ENCODE results near the gene CASP8.

The CASP8 gene

DNA sequence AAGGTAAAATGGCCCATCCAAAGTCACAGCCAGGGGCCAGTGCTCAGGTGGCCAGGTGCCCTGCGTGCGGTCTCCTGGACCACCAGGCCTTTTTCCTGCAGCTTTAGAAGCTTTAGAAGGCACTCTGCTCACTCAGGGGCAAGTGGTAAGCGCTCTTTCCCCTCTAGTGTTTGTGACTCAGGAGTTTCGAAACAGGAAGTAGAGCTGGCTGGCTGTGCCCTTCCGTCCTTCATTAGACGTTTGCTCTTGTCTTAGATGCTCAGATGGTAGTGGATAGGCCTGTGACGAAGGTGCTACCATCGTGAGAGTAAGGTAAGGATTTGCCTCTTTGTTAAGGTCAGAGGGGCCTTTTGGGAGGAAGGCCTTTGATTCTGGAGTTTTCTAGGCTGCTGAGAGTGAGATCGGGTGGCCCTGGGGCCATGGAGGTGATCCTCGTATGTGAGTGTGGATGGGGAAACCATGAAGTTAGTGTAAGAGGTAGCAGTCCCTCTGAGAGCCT is at the start of gene CASP8:
Gene CASP8, plus strand, starts transcription at position 235 of the 499 bp plus-strand sequence. CDS start 5,951 bp downstream, outside the sequence.
- Histone ChIP-seq H3K27ac (no peak within 1 kb of the TSS), H3K4me1 (peaks cover 0 to 25% (median 11%) of the 10 kb centered on the region in 4 donors), H3K4me3 (peak within 1 kb of the TSS in 1 of 2 donors; percentile 16), H3K9me3 (no peaks in the 10 kb centered on the region), H3K36me3 (no peaks in the 10 kb centered on the region), H3K27me3 (no peaks in the 10 kb centered on the region)
- peak in 1 of 2 donors; percentile 33 for DNase-seq
- intact Hi-C loops (cut with DNase I; ENCODE audit: low total_unique reads) = no loop called here
- TF ChIP-seq, protein P1, sequence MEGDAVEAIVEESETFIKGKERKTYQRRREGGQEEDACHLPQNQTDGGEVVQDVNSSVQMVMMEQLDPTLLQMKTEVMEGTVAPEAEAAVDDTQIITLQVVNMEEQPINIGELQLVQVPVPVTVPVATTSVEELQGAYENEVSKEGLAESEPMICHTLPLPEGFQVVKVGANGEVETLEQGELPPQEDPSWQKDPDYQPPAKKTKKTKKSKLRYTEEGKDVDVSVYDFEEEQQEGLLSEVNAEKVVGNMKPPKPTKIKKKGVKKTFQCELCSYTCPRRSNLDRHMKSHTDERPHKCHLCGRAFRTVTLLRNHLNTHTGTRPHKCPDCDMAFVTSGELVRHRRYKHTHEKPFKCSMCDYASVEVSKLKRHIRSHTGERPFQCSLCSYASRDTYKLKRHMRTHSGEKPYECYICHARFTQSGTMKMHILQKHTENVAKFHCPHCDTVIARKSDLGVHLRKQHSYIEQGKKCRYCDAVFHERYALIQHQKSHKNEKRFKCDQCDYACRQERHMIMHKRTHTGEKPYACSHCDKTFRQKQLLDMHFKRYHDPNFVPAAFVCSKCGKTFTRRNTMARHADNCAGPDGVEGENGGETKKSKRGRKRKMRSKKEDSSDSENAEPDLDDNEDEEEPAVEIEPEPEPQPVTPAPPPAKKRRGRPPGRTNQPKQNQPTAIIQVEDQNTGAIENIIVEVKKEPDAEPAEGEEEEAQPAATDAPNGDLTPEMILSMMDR (IDR thresholded peaks at IDR 0.05) = no peak

DNA sequence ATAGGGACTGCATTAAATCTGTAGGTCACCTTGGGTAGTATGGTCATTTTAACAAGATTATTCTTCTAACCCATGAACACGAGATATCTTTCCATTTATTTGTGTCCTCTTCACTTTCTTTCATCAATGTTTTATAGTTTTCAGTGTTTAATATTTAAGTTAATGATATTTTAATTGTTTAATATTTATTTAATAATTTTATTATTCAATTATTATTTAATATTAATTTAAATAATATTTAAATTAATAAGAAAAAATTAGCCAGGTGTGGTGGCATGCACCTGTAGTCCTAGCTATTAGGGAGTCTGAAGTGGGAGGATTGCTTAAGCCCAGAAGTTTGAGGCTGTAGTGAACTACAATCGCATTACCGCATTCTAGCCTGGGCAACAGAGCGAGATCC is 44.4 kb upstream of the CASP8 start:
- TF ChIP-seq, protein P1 (IDR thresholded peaks at IDR 0.05) = no peak
- Histone ChIP-seq H3K27ac (no peak overlapping the region), H3K36me3 (peaks cover 0 to 4% (median 4%) of the 10 kb centered on the region in 3 donors), H3K27me3 (no peaks in the 10 kb centered on the region), H3K9me3 (no peaks in the 10 kb centered on the region), H3K4me1 (no peaks in the 10 kb centered on the region), H3K4me3 (no peak overlapping the region)
- intact Hi-C loops (cut with DNase I; ENCODE audit: low total_unique reads) = no loop called here
- DNase-seq = no peak

DNA sequence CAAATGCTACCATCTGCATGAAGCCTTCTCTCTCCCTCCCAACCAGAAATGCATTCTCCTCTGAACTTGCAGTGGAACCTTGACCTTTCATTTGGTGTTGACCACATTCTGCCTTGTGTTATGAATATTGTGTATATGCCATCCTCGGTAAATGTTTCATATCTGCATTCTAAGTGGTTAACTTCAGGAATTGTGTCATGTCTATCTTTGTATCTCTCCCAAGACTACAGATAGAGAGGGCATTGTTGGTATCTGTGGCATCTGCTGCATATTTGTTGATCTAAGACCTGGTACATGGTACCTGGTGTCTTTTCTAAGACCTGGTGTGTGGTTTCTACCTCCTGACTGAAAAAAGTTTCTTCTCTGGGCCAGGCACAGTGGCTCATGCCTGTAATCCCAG is 43.4 kb upstream of the CASP8 start:
- TF ChIP-seq, protein P1 (IDR thresholded peaks at IDR 0.05) = no peak
- Histone ChIP-seq H3K4me1 (no peaks in the 10 kb centered on the region), H3K27ac (no peak overlapping the region), H3K36me3 (peaks cover 0 to 4% (median 4%) of the 10 kb centered on the region in 3 donors), H3K9me3 (no peaks in the 10 kb centered on the region), H3K27me3 (no peaks in the 10 kb centered on the region), H3K4me3 (no peak overlapping the region)
- intact Hi-C loops (cut with DNase I; ENCODE audit: low total_unique reads) = no loop called here
- no peak for DNase-seq

DNA sequence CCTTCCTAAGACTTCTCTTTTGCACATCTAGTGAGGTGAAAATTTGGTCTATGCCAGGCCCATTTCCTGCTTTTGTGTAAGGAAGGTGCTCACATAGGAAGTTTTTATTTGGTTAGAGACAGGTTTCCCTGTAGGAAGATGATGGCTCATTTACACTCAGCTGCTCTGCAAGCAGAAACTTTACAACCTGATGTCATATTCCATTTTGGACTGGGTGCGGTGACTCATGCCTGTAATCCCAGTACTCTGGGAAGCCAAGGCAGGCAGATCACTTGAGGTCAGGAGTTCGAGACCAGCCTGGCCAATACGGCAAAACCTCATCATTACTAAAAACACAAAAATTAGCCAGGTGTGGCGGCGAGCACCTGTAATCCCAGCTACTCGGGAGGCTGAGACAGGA is 41.6 kb upstream of the CASP8 start:
- H3K27me3 ChIP-seq = no peaks in the 10 kb centered on the region
- no peak for DNase-seq
- H3K9me3 ChIP-seq = no peaks in the 10 kb centered on the region
- H3K4me1 ChIP-seq = no peaks in the 10 kb centered on the region
- H3K4me3 ChIP-seq = no peak overlapping the region
- intact Hi-C loops (cut with DNase I; ENCODE audit: low total_unique reads) = no loop called here
- no peak overlapping the region for H3K27ac ChIP-seq
- TF ChIP-seq, protein P1 (IDR thresholded peaks at IDR 0.05) = no peak
- H3K36me3 ChIP-seq = peaks cover 0 to 4% (median 4%) of the 10 kb centered on the region in 3 donors

DNA sequence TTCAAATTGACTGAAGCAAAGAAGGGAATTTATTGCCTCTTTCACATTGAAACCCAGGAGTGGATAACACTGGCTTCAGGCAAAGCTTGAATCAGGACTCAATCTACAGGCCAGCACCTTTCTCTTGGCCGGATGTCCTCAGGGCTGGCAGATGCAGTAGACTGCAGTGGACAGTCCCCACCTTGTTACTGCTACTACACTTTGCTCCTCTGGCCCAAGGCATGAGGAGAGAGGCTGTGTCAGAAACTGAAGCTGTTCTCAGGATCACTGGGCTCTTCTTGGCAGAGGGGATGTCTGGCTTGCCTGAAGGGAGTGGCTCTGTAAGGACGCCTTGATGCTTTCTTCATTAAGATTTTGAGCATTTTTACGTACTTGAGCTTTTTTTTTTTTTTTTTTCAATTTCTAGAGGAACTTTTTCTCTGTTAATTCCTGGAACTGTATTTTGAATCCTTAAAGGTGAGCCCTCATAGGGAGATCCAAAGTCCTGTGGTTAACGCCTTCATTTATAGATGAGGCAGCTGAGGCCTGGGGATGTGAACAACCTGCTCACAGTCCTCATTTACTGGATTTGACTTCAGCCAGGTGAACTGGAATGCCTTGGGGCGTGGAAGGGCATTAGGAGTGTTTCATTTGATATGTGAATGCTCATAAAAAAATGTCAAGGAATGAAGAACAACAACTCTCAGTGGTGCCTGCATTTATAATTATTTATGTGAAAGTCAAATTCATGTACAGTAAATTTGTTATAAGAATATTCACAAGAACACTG is 40.8 kb upstream of the CASP8 start:
- TF ChIP-seq, protein P1 (IDR thresholded peaks at IDR 0.05) = no peak
- H3K9me3 ChIP-seq = no peaks in the 10 kb centered on the region
- no peaks in the 10 kb centered on the region for H3K27me3 ChIP-seq
- H3K27ac ChIP-seq = no peak overlapping the region
- peaks cover 0 to 4% (median 4%) of the 10 kb centered on the region in 3 donors for H3K36me3 ChIP-seq
- H3K4me1 ChIP-seq = no peaks in the 10 kb centered on the region
- no peak for DNase-seq
- intact Hi-C loops (cut with DNase I; ENCODE audit: low total_unique reads) = no loop called here
- no peak overlapping the region for H3K4me3 ChIP-seq

All from tibial artery (tissue), 4 donors.